ENCODE measurements around the gene LRSAM1. TPM values are rescaled to one million over a fixed set of nuclear protein-coding genes. Genes with fewer than 3 reads are reported as not detected.

Gene LRSAM1
- total RNA-seq, 1 experiment from 2014 or later = 7.4 TPM

GRCh38 chr9:127516835-127517607 is 65.7 kb downstream of the LRSAM1 start:
- DNase-seq (ENCODE audit: low read depth) = no peak

- no peak for DNase-seq (ENCODE audit: low read depth)
These were observed 66.3 kb downstream of the LRSAM1 start for GRCh38 chr9:127517620-127518019.

- no peak for DNase-seq (ENCODE audit: low read depth)
These were observed 67.0 kb downstream of the LRSAM1 start for GRCh38 chr9:127518091-127518856.

- peak; percentile 99 for DNase-seq (ENCODE audit: low read depth)
These were observed 68.2 kb downstream of the LRSAM1 start for GRCh38 chr9:127519301-127520166.

GRCh38 chr9:127520941-127521918 is 69.9 kb downstream of the LRSAM1 start:
- DNase-seq (ENCODE audit: low read depth) = peak; percentile 95

GRCh38 chr9:127521919-127522304 is 70.6 kb downstream of the LRSAM1 start:
- no peak for DNase-seq (ENCODE audit: low read depth)

GRCh38 chr9:127522727-127523126 is 71.4 kb downstream of the LRSAM1 start:
- peak; percentile 87 for DNase-seq (ENCODE audit: low read depth)

GRCh38 chr9:127523312-127523851 is 72.1 kb downstream of the LRSAM1 start:
- DNase-seq (ENCODE audit: low read depth) = peak; percentile 75

- peak; percentile 79 for DNase-seq (ENCODE audit: low read depth)
These were observed 73.1 kb downstream of the LRSAM1 start for GRCh38 chr9:127524373-127524772.

- DNase-seq (ENCODE audit: low read depth) = peak; percentile 69
These were observed 74.3 kb downstream of the LRSAM1 start for GRCh38 chr9:127525401-127526188.

GRCh38 chr9:127526655-127527559 is 75.6 kb downstream of the LRSAM1 start:
- no peak for DNase-seq (ENCODE audit: low read depth)

- no peak for DNase-seq (ENCODE audit: low read depth)
These were observed 76.4 kb downstream of the LRSAM1 start for GRCh38 chr9:127527560-127528268.

GRCh38 chr9:127528422-127529251 is 77.3 kb downstream of the LRSAM1 start:
- no peak for DNase-seq (ENCODE audit: low read depth)

- DNase-seq (ENCODE audit: low read depth) = no peak
These were observed 78.4 kb downstream of the LRSAM1 start for GRCh38 chr9:127529671-127530070.

- DNase-seq (ENCODE audit: low read depth) = no peak
These were observed 79.1 kb downstream of the LRSAM1 start for GRCh38 chr9:127530206-127530941.

GRCh38 chr9:127531676-127532075 is 80.4 kb downstream of the LRSAM1 start:
- DNase-seq (ENCODE audit: low read depth) = no peak
